ENCODE data around the gene MAN1C1. TPM values are rescaled to one million over a fixed set of nuclear protein-coding genes. Genes with fewer than 3 reads are reported as not detected.

The MAN1C1 gene
- total and polyA plus RNA-seq, 9 of the 15 experiments (the other 6 are each of a cell fraction or from before 2014, with no cell fraction given) = 0.04 to 0.44 (median 0.10) TPM; not detected in 3

DNA sequence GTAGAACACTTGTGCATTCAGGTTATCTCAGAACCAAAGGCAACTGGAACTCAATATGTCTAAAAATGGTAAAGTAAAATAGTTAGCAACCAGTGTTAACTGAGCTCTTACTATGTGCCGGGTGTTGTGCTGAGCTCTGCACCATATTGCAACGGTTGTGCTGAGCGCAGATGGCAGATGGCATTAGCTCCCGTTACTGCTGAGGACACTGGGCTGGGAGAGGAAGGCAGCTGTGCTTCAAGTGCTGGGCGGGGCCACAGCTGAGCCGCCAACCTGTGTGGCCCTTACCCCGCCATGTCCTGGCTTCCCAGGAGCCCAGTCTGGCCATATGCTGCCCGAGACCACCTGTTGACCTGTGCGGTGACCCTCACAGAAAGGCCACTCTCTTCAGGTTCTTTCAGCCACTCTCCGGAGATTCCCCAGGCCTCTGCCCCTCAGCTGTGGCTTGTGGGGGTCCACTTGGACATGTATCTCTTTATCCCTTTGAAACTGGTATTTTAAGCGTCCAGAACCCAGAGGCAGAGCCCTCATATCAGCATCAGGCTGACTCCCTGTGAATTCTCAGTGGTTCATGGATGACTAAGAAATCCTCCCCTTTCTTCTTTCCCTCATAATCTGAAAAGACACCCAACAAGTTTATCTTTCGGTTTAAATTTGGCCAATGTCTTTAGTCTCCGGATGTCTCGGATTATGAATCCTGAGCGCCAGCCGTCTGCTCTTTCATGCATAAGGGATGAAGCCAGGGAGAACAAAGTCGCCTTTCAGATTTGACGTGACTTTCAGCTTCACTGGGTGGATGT is 46.8 kb upstream of the MAN1C1 start (continued):
- TF ChIP-seq, protein P1, sequence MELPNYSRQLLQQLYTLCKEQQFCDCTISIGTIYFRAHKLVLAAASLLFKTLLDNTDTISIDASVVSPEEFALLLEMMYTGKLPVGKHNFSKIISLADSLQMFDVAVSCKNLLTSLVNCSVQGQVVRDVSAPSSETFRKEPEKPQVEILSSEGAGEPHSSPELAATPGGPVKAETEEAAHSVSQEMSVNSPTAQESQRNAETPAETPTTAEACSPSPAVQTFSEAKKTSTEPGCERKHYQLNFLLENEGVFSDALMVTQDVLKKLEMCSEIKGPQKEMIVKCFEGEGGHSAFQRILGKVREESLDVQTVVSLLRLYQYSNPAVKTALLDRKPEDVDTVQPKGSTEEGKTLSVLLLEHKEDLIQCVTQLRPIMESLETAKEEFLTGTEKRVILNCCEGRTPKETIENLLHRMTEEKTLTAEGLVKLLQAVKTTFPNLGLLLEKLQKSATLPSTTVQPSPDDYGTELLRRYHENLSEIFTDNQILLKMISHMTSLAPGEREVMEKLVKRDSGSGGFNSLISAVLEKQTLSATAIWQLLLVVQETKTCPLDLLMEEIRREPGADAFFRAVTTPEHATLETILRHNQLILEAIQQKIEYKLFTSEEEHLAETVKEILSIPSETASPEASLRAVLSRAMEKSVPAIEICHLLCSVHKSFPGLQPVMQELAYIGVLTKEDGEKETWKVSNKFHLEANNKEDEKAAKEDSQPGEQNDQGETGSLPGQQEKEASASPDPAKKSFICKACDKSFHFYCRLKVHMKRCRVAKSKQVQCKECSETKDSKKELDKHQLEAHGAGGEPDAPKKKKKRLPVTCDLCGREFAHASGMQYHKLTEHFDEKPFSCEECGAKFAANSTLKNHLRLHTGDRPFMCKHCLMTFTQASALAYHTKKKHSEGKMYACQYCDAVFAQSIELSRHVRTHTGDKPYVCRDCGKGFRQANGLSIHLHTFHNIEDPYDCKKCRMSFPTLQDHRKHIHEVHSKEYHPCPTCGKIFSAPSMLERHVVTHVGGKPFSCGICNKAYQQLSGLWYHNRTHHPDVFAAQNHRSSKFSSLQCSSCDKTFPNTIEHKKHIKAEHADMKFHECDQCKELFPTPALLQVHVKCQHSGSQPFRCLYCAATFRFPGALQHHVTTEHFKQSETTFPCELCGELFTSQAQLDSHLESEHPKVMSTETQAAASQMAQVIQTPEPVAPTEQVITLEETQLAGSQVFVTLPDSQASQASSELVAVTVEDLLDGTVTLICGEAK (IDR thresholded peaks at IDR 0.05) = no peak
- TF ChIP-seq, protein P1 (CRISPR knock-in tag; IDR thresholded peaks at IDR 0.05) = 0 out of 2 replicates have a peak, but pooled peaks have one; percentile 46
- peak; percentile 68 for TF ChIP-seq CBFA2T3 (IDR thresholded peaks at IDR 0.05)
